ENCODE measurements around the gene FBXO38. TPM values are rescaled to one million over a fixed set of nuclear protein-coding genes. Genes with fewer than 3 reads are reported as not detected.

Gene FBXO38
- total and polyA plus RNA-seq, 2 of the 4 experiments (the other 2 are of a cell fraction), result 14.9 to 70.1 TPM

DNA sequence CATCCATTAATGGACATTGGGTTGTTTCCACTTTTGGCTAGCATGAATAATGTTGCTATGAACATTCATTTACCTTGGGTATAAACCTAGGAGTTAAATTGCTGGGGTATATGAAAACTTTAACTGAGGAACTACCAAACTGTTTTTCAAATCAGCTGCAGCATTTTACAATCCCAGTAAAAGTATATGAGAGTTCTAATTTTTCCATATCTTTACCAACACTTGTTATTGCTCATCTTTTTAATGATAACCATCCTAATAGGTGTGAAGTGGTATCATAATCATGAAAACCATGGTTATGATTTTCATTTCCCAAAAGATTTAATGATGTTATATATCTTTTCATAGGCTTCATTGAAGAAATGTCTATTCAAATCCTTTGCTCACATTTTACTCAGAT, 15.5 kb upstream of the FBXO38 start:
- no peak overlapping the region for H2BK5ac ChIP-seq (ENCODE audit: low read depth, low read length, poor library complexity, severe bottlenecking)
- ChIA-PET POLR2A (ENCODE audit: unreplicated experiment) (no interaction called here), CTCF (no interaction called here)
- no peak overlapping the region for H3K14ac ChIP-seq (replicated peaks; ENCODE audit: low read depth, low read length)
- intact Hi-C loops (cut with micrococcal nuclease) (no loop called here), dilution Hi-C loops (cut with HindIII; ENCODE audit: low sequenced_read_pairs, unreplicated experiment) (no loop called here), in situ Hi-C loops (cut with MboI; ENCODE audit: low sequenced_read_pairs) (no loop called here)
- no peaks in the 10 kb centered on the region for H3K79me1 ChIP-seq (ENCODE audit: low read depth in 1 of 2, low read length in 2 of 2)
- no peak overlapping the region for H3K18ac ChIP-seq (ENCODE audit: low read depth, low read length)
- no peak overlapping the region for H3K4me2 ChIP-seq (ENCODE audit: low read depth, low read length)
- H2BK15ac ChIP-seq (ENCODE audit: low read depth, low read length), result no peak overlapping the region
- H3K56ac ChIP-seq (ENCODE audit: extremely low read depth, insufficient read depth, low read length), result no peak overlapping the region
- H2BK20ac ChIP-seq (ENCODE audit: low read depth, low read length), result no peak overlapping the region
- no peak overlapping the region for H3K27ac ChIP-seq (ENCODE audit: insufficient read depth, low read length)
- no peak overlapping the region for H3K23ac ChIP-seq (ENCODE audit: low read depth, low read length)
- no TSS peak for BruUV-seq (replicated peaks)
- no peaks in the 10 kb centered on the region for H3K9me1 ChIP-seq (ENCODE audit: insufficient read depth, low read length)
- H3K4me1 ChIP-seq (ENCODE audit: control insufficient read depth, insufficient read depth, low read length), result peaks cover 2% of the 10 kb centered on the region; the same call in 1 of the 2 replicates
- no peaks in the 10 kb centered on the region for H4K20me1 ChIP-seq (ENCODE audit: insufficient read depth, low read length)
- no peaks in the 10 kb centered on the region for H3K27me3 ChIP-seq (ENCODE audit: control insufficient read depth, insufficient read depth, low read length)
- TF ChIP-seq CEBPB (IDR thresholded peaks at IDR 0.05; ENCODE audit: low read depth, low read length) (no peak), POLR2A (IDR thresholded peaks at IDR 0.05; ENCODE audit: low read depth, low read length) (no peak), BHLHE40 (IDR thresholded peaks at IDR 0.05; ENCODE audit: low read depth, low read length) (no peak)
- no peak overlapping the region for H3K9ac ChIP-seq (ENCODE audit: low read depth, low read length)
- ATAC-seq (ENCODE audit: low read depth) (no peak), DNase-seq (no peak)
- no peaks in the 10 kb centered on the region for H3K9me3 ChIP-seq (ENCODE audit: control insufficient read depth, insufficient read depth, low read length)
- H4K91ac ChIP-seq (ENCODE audit: insufficient read depth, low read depth, low read length), result no peak overlapping the region
- H2AFZ ChIP-seq (replicated peaks; ENCODE audit: low read length, poor library complexity), result no peak overlapping the region
- H3K4ac ChIP-seq (ENCODE audit: low read depth, low read length), result no peak overlapping the region
- H3K4me3 ChIP-seq (ENCODE audit: insufficient read depth, low read depth, low read length), result no peak overlapping the region
- H4K8ac ChIP-seq (ENCODE audit: low read depth in 2 of 2, low read length in 2 of 2), result no peak overlapping the region
- H2BK120ac ChIP-seq (ENCODE audit: low read depth, low read length), result no peak overlapping the region
- no peak overlapping the region for H2AK9ac ChIP-seq (replicated peaks; ENCODE audit: low read depth, low read length, poor library complexity)
- H2AK5ac ChIP-seq (ENCODE audit: low read depth, low read length), result no peak overlapping the region
- H3K36me3 ChIP-seq (ENCODE audit: control insufficient read depth, insufficient read depth, low read length), result no peaks in the 10 kb centered on the region
- no peak overlapping the region for H4K5ac ChIP-seq (ENCODE audit: low read depth, low read length)

Measured in IMR-90 (cell line).